HG02884 (cell line): ENCODE measurements around the gene RNPS1.
"Not testable (repeated sequence)": the region's sequence is repeated elsewhere in the genome, so short reads cannot be mapped to it uniquely, and the experiment has no call there.

ENCODE experiments used
- ATAC-seq: cut with Tn5 transposase; IDR thresholded peaks from one replicate; pipeline ENCODE4 v1.9.1; 2021; ENCODE audit warnings: mild to moderate bottlenecking, moderate library complexity; ENCODE audit not compliant: unreplicated experiment

RNPS1 gene

GRCh38 chr16:2282866-2283555, 15.1 kb upstream of the RNPS1 start:
- ATAC-seq, result no peak

- no peak for ATAC-seq
Measured at GRCh38 chr16:2282262-2282661, 14.3 kb upstream of the RNPS1 start.

- ATAC-seq, result no peak
Measured at GRCh38 chr16:2280981-2281542, 13.1 kb upstream of the RNPS1 start.

GRCh38 chr16:2280461-2280860, 12.5 kb upstream of the RNPS1 start:
- ATAC-seq, result no peak

- ATAC-seq, result no peak
Measured at GRCh38 chr16:2278956-2279800, 11.3 kb upstream of the RNPS1 start.

GRCh38 chr16:2278272-2278608, 10.3 kb upstream of the RNPS1 start:
- no peak for ATAC-seq

- no peak for ATAC-seq
Measured at GRCh38 chr16:2277466-2278271, 9.7 kb upstream of the RNPS1 start.

GRCh38 chr16:2276368-2277195, 8.7 kb upstream of the RNPS1 start:
- ATAC-seq, result no peak

- ATAC-seq, result no peak
Measured at GRCh38 chr16:2275476-2276367, 7.8 kb upstream of the RNPS1 start.

GRCh38 chr16:2273931-2274330, 6.0 kb upstream of the RNPS1 start:
- no peak for ATAC-seq

GRCh38 chr16:2273484-2273883, 5.6 kb upstream of the RNPS1 start:
- ATAC-seq, result no peak

- ATAC-seq, result no peak
Measured at GRCh38 chr16:2271848-2272461, 4.0 kb upstream of the RNPS1 start.

- ATAC-seq, result no peak
Measured at GRCh38 chr16:2270588-2271470, 2.9 kb upstream of the RNPS1 start.

GRCh38 chr16:2270070-2270462, 2.1 kb upstream of the RNPS1 start:
- ATAC-seq, result no peak

- ATAC-seq, result peak; percentile 54
Measured at GRCh38 chr16:2267505-2267912, 417 bp downstream of the RNPS1 start.

- ATAC-seq, result not testable (repeated sequence)
Measured at GRCh38 chr16:2266887-2267286, 1.0 kb downstream of the RNPS1 start.

- not testable (repeated sequence) for ATAC-seq
Measured at GRCh38 chr16:2263026-2263425, 4.9 kb downstream of the RNPS1 start.

GRCh38 chr16:2260250-2260649, 7.7 kb downstream of the RNPS1 start:
- ATAC-seq, result no peak
